IMR-90 (cell line): ENCODE measurements around the gene NRSN1. TPM values are rescaled to one million over a fixed set of nuclear protein-coding genes. Genes with fewer than 3 reads are reported as not detected.

ENCODE experiments used
- ATAC-seq: fragments of 200-7000 bp; cut with Tn5 transposase; 2 replicates; pipeline ENCODE4 v1.9.1; 2020; ENCODE audit warnings: low read depth, mild to moderate bottlenecking, moderate library complexity
- BruUV-seq: library from RNA; stranded (reverse); fragments of 400-500 nt; replicated peaks from 2 replicates; lab custom pipeline; 2021; lab: Mats Ljungman, UMichigan
- CTCF ChIA-PET: fragments of 300-600 bp; formaldehyde crosslinking; extraction: SDS; loops from one replicate; lab custom pipeline; 2021; ENCODE audit warnings: antibody characterized with exemption; lab: Yijun Ruan, JAX
- POLR2A ChIA-PET: fragments of 300-600 bp; sonication (Branson Sonifier 250); formaldehyde crosslinking; loops from one replicate; lab custom pipeline; 2022; ENCODE audit warnings: antibody characterized with exemption; ENCODE audit not compliant: unreplicated experiment; lab: Charles Lee
- DNase-seq: peaks from one replicate; pipeline ENCODE4 v3.0.0; 2013
- H2AFZ ChIP-seq: replicated peaks from 2 replicates; pipeline ENCODE3; 2013; ENCODE audit warnings: low read length, mild to moderate bottlenecking; ENCODE audit not compliant: poor library complexity
- H2AK5ac ChIP-seq: 2 replicates; pipeline ENCODE4 v1.6.1; 2013; ENCODE audit warnings: low read depth, low read length, inconsistent platforms
- H2AK9ac ChIP-seq: replicated peaks from 2 replicates; pipeline ENCODE3; 2013; ENCODE audit warnings: mild to moderate bottlenecking, low read depth, low read length, moderate library complexity; ENCODE audit not compliant: poor library complexity
- H2BK120ac ChIP-seq: 2 replicates; pipeline ENCODE4 v1.6.1; 2013; ENCODE audit warnings: low read depth, low read length, inconsistent platforms
- H2BK15ac ChIP-seq: 3 replicates; pipeline ENCODE4 v1.6.1; 2013; ENCODE audit warnings: low read depth, low read length, inconsistent platforms
- H2BK20ac ChIP-seq: 2 replicates; pipeline ENCODE4 v1.6.1; 2013; ENCODE audit warnings: low read depth, mild to moderate bottlenecking, inconsistent platforms, low read length, moderate library complexity
- H2BK5ac ChIP-seq: 2 replicates; pipeline ENCODE4 v1.6.1; 2013; ENCODE audit warnings: mild to moderate bottlenecking, low read depth, low read length, inconsistent platforms; ENCODE audit not compliant: poor library complexity, severe bottlenecking
- H3K14ac ChIP-seq: replicated peaks from 2 replicates; pipeline ENCODE4 v1.6.1; 2013; ENCODE audit warnings: low read depth, low read length, inconsistent platforms
- H3K18ac ChIP-seq: 2 replicates; pipeline ENCODE4 v1.6.1; 2013; ENCODE audit warnings: low read depth, low read length, control low read depth
- H3K23ac ChIP-seq: 2 replicates; pipeline ENCODE4 v1.6.1; 2013; ENCODE audit warnings: low read depth, low read length, inconsistent platforms
- H3K27ac ChIP-seq: 2 replicates; pipeline ENCODE4 v1.5.1; 2013; ENCODE audit warnings: mild to moderate bottlenecking, control low read depth, low read length; ENCODE audit not compliant: insufficient read depth
- H3K27me3 ChIP-seq: 2 replicates; pipeline ENCODE4 v1.6.1; 2013; ENCODE audit warnings: low read length; ENCODE audit not compliant: control insufficient read depth, insufficient read depth
- H3K36me3 ChIP-seq: 2 replicates; pipeline ENCODE4 v1.6.1; 2013; ENCODE audit warnings: low read length, mixed read lengths; ENCODE audit not compliant: control insufficient read depth, insufficient read depth
- H3K4ac ChIP-seq: 2 replicates; pipeline ENCODE4 v1.6.1; 2013; ENCODE audit warnings: low read depth, low read length, inconsistent platforms
- H3K4me1 ChIP-seq: 2 replicates; pipeline ENCODE4 v1.6.1; 2013; ENCODE audit warnings: low read length, mixed read lengths; ENCODE audit not compliant: control insufficient read depth, insufficient read depth
- H3K4me2 ChIP-seq: 2 replicates; pipeline ENCODE4 v1.6.1; 2013; ENCODE audit warnings: low read depth, mild to moderate bottlenecking, control low read depth, low read length, moderate library complexity
- H3K4me3 ChIP-seq: 2 replicates; pipeline ENCODE4 v1.5.1; 2013; ENCODE audit warnings: low read depth, mild to moderate bottlenecking, control low read depth, low read length, moderate library complexity; ENCODE audit not compliant: insufficient read depth
- H3K56ac ChIP-seq: 2 replicates; pipeline ENCODE4 v1.6.1; 2013; ENCODE audit warnings: low read length, inconsistent platforms; ENCODE audit not compliant: insufficient read depth; ENCODE audit errors: extremely low read depth
- H3K79me1 ChIP-seq, 2 experiments: 2 replicates each; pipeline ENCODE4 v1.6.1; 2013; ENCODE audit warnings: low read length in 2 of 2, inconsistent platforms in 1 of 2, low read depth in 1 of 2
- H3K9ac ChIP-seq: 2 replicates; pipeline ENCODE4 v1.6.1; 2013; ENCODE audit warnings: low read depth, low read length, control low read depth
- H3K9me1 ChIP-seq: 2 replicates; pipeline ENCODE4 v1.6.1; 2013; ENCODE audit warnings: low read length, inconsistent platforms; ENCODE audit not compliant: insufficient read depth
- H3K9me3 ChIP-seq: 2 replicates; pipeline ENCODE4 v1.6.1; 2013; ENCODE audit warnings: low read length; ENCODE audit not compliant: control insufficient read depth, insufficient read depth
- H4K20me1 ChIP-seq: 2 replicates; pipeline ENCODE4 v1.6.1; 2013; ENCODE audit warnings: low read length, inconsistent platforms; ENCODE audit not compliant: insufficient read depth
- H4K5ac ChIP-seq: 2 replicates; pipeline ENCODE4 v1.6.1; 2013; ENCODE audit warnings: mild to moderate bottlenecking, low read depth, low read length, control low read depth
- H4K8ac ChIP-seq, 2 experiments: 2 replicates each; pipeline ENCODE4 v1.6.1; 2013; ENCODE audit warnings: low read depth in 2 of 2, low read length in 2 of 2, control low read depth in 1 of 2, inconsistent platforms in 1 of 2
- H4K91ac ChIP-seq: 2 replicates; pipeline ENCODE4 v1.6.1; 2013; ENCODE audit warnings: low read depth, low read length, inconsistent platforms; ENCODE audit not compliant: insufficient read depth
- BHLHE40 ChIP-seq: fragments of 150-350 bp; IDR thresholded peaks from 2 replicates; pipeline ENCODE4 v1.6.1; 2016; ENCODE audit warnings: mild to moderate bottlenecking, low read depth, low read length
- CEBPB ChIP-seq: IDR thresholded peaks from 2 replicates; pipeline ENCODE4 v1.6.1; 2012; ENCODE audit warnings: low read depth, low read length, improper control_type of control experiment
- CTCF ChIP-seq: conservative IDR thresholded peaks from 2 replicates; pipeline ENCODE4 v1.5.1; 2012; ENCODE audit warnings: mild to moderate bottlenecking, low read depth, low read length, improper control_type of control experiment
- FOS ChIP-seq: fragments of 150-350 bp; IDR thresholded peaks from 2 replicates; pipeline ENCODE4 v1.6.1; 2016; ENCODE audit warnings: low read depth, low read length
- MXI1 ChIP-seq: IDR thresholded peaks from 2 replicates; pipeline ENCODE4 v1.6.1; 2012; ENCODE audit warnings: low read depth, mild to moderate bottlenecking, low read length, moderate library complexity, borderline replicate concordance
- NFE2L2 ChIP-seq: fragments of 150-350 bp; IDR thresholded peaks from 2 replicates; pipeline ENCODE4 v1.6.1; 2016; ENCODE audit warnings: low read depth, mild to moderate bottlenecking, low read length
- RAD21 ChIP-seq: IDR thresholded peaks from 2 replicates; pipeline ENCODE4 v1.6.1; 2012; ENCODE audit warnings: low read length, improper control_type of control experiment
- RCOR1 ChIP-seq: IDR thresholded peaks from 2 replicates; pipeline ENCODE4 v1.6.1; 2012; ENCODE audit warnings: mild to moderate bottlenecking, low read length, improper control_type of control experiment; ENCODE audit not compliant: insufficient replicate concordance
- RFX5 ChIP-seq: IDR thresholded peaks from 2 replicates; pipeline ENCODE4 v1.8.0; 2012; ENCODE audit warnings: low read depth, mild to moderate bottlenecking, low read length, moderate library complexity
- SMC3 ChIP-seq: fragments of 150-350 bp; IDR thresholded peaks from 2 replicates; pipeline ENCODE4 v1.6.1; 2016; ENCODE audit warnings: low read depth, mild to moderate bottlenecking, antibody characterized with exemption, low read length, moderate library complexity
- WGBS, 2 experiments: methylation state at CpG; one replicate each; pipeline versions ENCODE4 v1.1.5 to v1.1.7; 2013; ENCODE audit warnings: missing lambda C conversion rate in 2 of 2; ENCODE audit not compliant: insufficient read length in 1 of 2; ENCODE audit errors: extremely low coverage in 2 of 2; 5-methylcytosine and 5-hydroxymethylcytosine counted together
- dilution Hi-C: fragments of 300-500 bp; cut with HindIII; formaldehyde crosslinking; loops from one replicate; pipeline ENCODE4 v1.14.3; 2018; ENCODE audit warnings: low sequenced_read_pairs; ENCODE audit not compliant: unreplicated experiment
- in situ Hi-C: fragments of 300-500 bp; cut with MboI; formaldehyde crosslinking; loops from 3 replicates; pipeline ENCODE4 v1.14.3; 2019; ENCODE audit warnings: low sequenced_read_pairs, inconsistent platforms, mixed read lengths
- intact Hi-C: fragments of 100-400 bp; cut with micrococcal nuclease; formaldehyde crosslinking; loops from 2 replicates; pipeline ENCODE4 v1.10.0; 2022
- polyA plus RNA-seq, 3 experiments: library from polyadenylated mRNA; depleted of rRNA; stranded (reverse); fragments of >200 nt; gene quantifications; 2 replicates each; pipeline ENCODE4 v1.2.3, GENCODE V29; 2012; ENCODE audit warnings: low replicate concordance in 1 of 3
- total RNA-seq: library from RNA; depleted of rRNA; stranded (reverse); fragments of >200 nt; gene quantifications from 2 replicates; pipeline ENCODE4 v1.2.3, GENCODE V29; 2012
- TF ChIP-seq, protein P1 (sequence below): fragments of 150-350 bp; IDR thresholded peaks from 2 replicates; pipeline ENCODE4 v1.6.1; 2017; ENCODE audit warnings: mild to moderate bottlenecking, antibody characterized with exemption, low read length, low read depth

Gene NRSN1
- total and polyA plus RNA-seq, 2 of the 4 experiments (the other 2 are of a cell fraction) = not detected

DNA sequence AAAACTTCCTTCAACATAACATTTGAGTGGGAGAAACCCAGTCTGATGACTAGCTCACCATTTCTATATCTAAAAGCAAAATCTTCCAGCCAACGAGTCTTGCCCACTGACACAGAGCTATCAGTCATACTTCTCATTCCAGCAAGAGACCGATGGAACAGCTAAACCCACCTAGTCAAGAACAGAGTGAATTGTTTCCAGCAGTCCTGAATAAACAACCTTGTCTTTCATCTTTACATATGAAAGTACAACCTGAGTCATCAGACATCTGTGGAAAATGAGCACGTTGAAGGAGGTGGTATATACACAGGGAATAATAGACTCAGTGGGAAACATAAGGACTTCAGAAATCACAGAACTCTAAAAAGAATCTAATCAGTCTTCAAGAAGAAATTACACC lies 23.8 kb downstream of the NRSN1 start:
- Histone ChIP-seq H3K36me3 (no peaks in the 10 kb centered on the region), H3K4me3 (no peak overlapping the region), H3K14ac (no peak overlapping the region), H2AK5ac (no peak overlapping the region), H2BK15ac (no peak overlapping the region), H3K4me1 (no peaks in the 10 kb centered on the region), H2BK20ac (no peak overlapping the region), H3K9ac (no peak overlapping the region), H4K8ac (no peak overlapping the region), H3K27me3 (no peaks in the 10 kb centered on the region), H3K4ac (no peak overlapping the region), H4K20me1 (no peaks in the 10 kb centered on the region), H2AK9ac (no peak overlapping the region), H3K27ac (no peak overlapping the region), H3K18ac (no peak overlapping the region), H2BK120ac (no peak overlapping the region), H4K91ac (no peak overlapping the region), H3K56ac (no peak overlapping the region), H3K9me3 (peaks cover 10% of the 10 kb centered on the region; the same call in 1 of the 2 replicates), H2AFZ (no peak overlapping the region), H3K79me1 (no peaks in the 10 kb centered on the region), H3K9me1 (no peaks in the 10 kb centered on the region), H4K5ac (no peak overlapping the region), H3K23ac (no peak overlapping the region), H2BK5ac (no peak overlapping the region), H3K4me2 (no peak overlapping the region)
- dilution Hi-C loops (no loop called here), intact Hi-C loops (no loop called here), in situ Hi-C loops (no loop called here)
- no peak for DNase-seq
- TF ChIP-seq MXI1 = no peak
- TF ChIP-seq BHLHE40 = no peak
- TF ChIP-seq FOS = no peak
- TF ChIP-seq RFX5 = no peak
- TF ChIP-seq CEBPB = no peak
- TF ChIP-seq RAD21 = no peak
- no peak for TF ChIP-seq RCOR1
- TF ChIP-seq SMC3 = no peak
- no peak for TF ChIP-seq CTCF
- TF ChIP-seq NFE2L2 = no peak
- TF ChIP-seq, protein P1, sequence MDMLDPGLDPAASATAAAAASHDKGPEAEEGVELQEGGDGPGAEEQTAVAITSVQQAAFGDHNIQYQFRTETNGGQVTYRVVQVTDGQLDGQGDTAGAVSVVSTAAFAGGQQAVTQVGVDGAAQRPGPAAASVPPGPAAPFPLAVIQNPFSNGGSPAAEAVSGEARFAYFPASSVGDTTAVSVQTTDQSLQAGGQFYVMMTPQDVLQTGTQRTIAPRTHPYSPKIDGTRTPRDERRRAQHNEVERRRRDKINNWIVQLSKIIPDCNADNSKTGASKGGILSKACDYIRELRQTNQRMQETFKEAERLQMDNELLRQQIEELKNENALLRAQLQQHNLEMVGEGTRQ = no peak
- POLR2A ChIA-PET = no interaction called here
- no TSS peak for BruUV-seq
- no peak for ATAC-seq
- CTCF ChIA-PET = no interaction called here
- 17% methylated on average over 1 of the region's 3 CpGs; no CpG with 5 or more reads in 1 of the 2 experiments for WGBS, 2 experiments
